DMS 273 (cell line): Measurements from ENCODE around the gene KIF16B.
"Not testable (repeated sequence)": the region's sequence is repeated elsewhere in the genome, so short reads cannot be mapped to it uniquely, and the experiment has no call there.

Experiments
- DNase-seq: peaks from one replicate; lab custom pipeline; 2025; ENCODE audit not compliant: unreplicated experiment; lab: John Stamatoyannopoulos, UW

The KIF16B gene

GRCh38 chr20:16596404-16596803 lies 23.2 kb upstream of the KIF16B start:
- not testable (repeated sequence) for DNase-seq

- DNase-seq = no peak
Measured at GRCh38 chr20:16595376-16595775, 22.1 kb upstream of the KIF16B start.

DNA sequence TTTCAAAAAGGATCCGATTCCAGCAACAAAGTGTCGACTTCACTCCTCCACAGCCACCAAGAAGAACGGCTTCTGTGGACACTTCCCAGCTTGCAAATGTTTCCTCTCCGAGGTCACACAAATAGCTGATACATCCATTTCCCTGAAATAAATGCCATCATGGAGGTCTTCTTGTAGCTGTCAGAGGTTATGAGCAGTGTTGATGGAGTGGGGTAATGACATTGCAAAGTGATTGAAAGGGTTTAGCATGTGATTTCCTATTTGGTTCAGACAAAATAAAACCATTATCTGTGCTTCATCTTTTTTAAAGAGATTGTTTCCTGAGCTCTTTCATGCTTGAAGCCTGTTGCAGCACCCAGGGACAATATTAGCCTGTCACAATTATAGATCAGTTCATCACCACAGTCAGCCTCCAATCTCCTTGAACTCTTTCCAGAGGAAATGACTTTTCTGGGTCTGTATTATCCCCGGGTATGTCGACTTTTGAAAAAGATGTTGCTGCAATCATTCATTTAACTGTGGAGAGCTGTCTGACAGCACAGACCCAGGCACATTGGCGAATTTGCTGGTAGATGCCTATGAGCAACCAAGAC lies 16.9 kb upstream of the KIF16B start:
- DNase-seq = no peak

GRCh38 chr20:16589623-16590022 lies 16.4 kb upstream of the KIF16B start:
- no peak for DNase-seq

GRCh38 chr20:16588241-16588640 lies 15.0 kb upstream of the KIF16B start:
- DNase-seq = no peak

DNA sequence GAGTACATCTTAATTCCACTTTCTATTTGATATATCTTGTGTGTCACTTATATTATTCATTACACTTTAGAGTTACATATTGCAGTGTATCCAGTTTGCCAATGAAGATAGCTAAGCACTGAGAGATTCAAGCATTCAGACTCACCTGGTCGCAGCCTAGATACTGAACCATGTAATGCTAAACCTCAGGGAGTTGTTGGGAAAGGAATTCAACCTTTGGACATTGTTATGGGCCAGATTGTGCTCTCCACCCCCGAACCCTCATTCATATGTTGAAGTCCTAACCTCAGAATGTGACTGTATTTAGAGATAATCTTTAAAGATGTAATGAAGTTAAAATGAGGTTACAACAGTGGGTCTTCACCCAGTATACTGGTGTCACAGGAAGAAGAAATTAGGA lies 13.8 kb upstream of the KIF16B start:
- no peak for DNase-seq

- no peak for DNase-seq
Measured at GRCh38 chr20:16583474-16583873, 10.2 kb upstream of the KIF16B start.

- DNase-seq = no peak
Measured at GRCh38 chr20:16581241-16581640, 8.0 kb upstream of the KIF16B start.

GRCh38 chr20:16580620-16581019 lies 7.4 kb upstream of the KIF16B start:
- DNase-seq = peak; percentile 34

DNA sequence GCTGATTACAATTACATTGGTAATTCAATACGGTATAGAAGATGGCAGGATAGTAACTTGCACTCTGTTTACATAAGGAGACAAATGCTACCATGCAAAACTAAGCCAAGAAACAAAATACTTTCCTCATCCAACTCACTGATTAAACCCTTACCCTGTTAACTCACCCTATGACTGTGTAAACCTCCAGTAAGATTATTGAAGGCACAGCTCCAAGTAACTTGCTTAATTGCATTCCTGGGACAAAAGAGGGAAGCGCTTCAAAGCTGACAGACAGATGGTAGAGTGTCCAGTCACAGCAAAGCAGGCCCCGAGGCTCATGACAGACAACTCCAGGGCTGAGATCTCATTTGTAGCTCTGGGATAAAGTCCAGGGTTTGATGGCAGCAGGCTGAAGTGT lies 6.9 kb upstream of the KIF16B start:
- DNase-seq = peak; percentile 67

GRCh38 chr20:16576219-16576618 lies 3.0 kb upstream of the KIF16B start:
- DNase-seq = no peak

- peak; percentile 32 for DNase-seq
Measured at GRCh38 chr20:16575390-16576140, 2.3 kb upstream of the KIF16B start.

GRCh38 chr20:16574656-16575355 lies 1.6 kb upstream of the KIF16B start:
- DNase-seq = peak; percentile 83

DNA sequence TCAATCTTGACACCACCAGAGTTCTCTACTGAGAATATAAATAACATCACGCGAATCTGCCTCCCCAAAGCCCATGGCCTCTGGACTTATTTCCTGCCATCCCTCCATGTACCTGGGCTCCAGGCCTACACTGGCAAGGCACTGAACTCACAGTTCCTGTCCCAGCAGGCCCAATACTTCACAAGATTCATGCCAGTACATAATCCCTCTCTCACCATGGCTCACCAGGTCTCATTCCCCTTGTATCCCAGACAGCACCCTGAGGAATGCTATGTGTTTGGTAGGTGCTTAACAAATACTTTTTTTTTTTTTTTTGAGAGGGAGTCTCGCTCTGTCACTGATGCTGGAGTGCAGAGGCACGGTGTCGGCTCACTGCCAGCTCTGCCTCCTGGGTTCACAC lies 1.9 kb downstream of the KIF16B start:
- DNase-seq = no peak

DNA sequence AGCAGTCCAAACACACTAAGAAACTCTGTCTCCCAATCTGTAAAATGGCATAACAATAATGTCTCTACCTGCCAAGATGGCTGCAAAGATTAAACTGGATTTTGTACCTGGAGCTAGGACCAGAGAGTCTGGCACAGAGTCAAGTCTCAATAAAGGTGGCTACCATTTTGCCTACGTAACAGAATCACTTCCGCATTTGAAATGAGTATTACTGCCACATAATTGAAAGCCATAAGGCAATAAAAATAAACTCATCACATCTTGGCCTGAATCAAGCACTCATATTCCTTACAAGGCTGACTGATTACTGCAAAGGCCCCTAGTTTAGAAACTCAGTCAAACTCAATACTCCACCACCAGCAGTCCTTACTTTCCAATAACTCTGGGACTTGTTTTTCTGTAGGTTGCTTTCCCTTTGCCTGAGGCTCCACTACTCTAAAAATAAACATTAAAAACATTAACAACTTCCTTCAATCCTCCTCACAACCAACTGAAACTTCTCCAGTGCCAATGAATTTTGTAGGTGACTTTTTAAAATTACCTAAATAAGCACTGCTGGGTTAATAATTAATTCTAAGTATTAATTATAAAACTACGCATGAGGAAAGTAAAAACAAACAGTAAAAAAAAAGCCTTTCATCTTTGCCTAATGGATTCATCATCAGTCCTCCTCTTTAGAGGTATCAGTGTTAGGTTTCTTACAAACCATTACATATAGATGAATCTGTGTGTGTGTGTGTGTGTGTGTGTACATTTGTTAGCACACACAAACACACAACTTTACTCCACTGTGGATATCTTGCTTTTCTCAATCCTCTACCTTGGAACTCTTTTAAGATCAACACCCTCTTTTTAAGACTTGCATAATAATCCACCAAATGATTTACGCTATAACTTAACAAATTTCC lies 3.7 kb downstream of the KIF16B start:
- no peak for DNase-seq

DNA sequence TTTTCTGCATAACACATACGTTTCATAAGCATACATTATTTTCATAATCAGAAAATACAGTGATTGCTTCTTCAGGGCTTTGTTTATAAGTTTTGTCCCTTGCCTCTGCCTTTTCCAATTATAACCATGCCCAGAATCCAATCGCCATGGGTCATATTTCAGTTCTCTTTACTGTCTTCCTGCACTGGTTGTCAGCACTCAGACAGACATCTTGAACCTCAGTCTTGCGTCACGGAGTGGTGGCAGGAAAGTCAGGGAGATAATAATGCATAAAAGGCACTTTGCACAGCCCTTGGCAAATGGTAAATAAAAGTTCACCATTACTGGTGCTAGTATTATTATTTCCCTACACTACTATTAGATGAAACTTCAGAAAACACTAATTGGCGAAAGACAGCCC lies 7.2 kb downstream of the KIF16B start:
- no peak for DNase-seq

DNA sequence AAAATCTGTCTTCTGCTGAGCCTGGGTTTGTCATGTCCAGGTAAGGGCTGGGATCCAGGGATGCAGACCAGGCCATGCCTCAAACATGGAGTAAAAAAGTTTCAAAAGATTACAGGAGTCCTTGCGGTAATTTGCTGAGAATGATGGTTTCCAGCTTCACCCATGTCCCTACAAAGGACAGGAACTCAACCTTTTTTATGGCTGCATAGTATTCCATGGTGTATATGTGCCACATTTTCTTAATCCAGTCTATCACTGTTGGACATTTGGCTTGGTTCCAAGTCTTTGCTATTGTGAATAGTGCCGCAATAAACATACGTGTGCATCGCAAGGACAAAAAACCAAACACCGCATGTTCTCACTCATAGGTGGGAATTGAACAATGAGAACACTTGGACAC lies 9.2 kb downstream of the KIF16B start:
- not testable (repeated sequence) for DNase-seq

DNA sequence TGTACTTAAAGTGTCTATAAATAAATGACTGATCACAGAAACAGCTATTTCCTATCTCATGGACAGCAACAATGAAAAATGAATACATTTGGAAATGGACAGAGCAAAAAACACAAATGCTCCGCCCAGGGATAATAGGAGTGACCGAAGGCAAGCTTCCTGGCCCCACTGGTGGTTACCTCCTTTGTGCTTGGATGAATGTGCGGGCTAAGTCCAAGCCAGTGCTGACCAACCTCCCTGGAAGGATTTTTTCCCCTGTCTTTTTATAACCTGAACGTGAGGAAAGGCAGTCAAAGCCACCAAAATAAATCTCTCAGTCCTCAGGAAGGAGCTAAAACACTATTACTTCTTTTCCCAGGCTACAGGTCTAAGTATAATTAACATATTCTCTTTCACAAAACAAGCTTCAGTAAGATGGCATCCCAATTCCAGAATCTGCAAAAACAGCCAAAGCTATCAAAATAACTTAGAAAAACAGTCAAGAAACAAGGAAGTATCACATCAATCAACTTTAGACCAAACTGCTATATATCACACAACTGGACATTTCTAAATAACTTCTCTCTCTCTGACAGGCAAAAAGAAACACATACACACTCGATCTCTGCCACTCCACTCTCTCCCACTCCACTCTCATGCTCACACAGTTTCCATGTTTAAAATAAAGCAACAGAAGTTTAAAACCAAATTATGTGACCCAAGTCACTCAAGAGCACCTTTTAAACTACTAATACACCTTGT lies 10.0 kb downstream of the KIF16B start:
- no peak for DNase-seq

GRCh38 chr20:16562259-16562658 lies 11.0 kb downstream of the KIF16B start:
- DNase-seq = no peak

GRCh38 chr20:16560661-16561060 lies 12.6 kb downstream of the KIF16B start:
- no peak for DNase-seq

GRCh38 chr20:16560216-16560615 lies 13.0 kb downstream of the KIF16B start:
- no peak for DNase-seq
